Measurements from ENCODE around the gene NAALADL1. TPM values are rescaled to one million over a fixed set of nuclear protein-coding genes. Genes with fewer than 3 reads are reported as not detected.

NAALADL1 gene
- total and polyA plus RNA-seq, 2 of the 4 experiments (the other 2 are of a cell fraction): 3.8 to 5.8 TPM

- H3K4me1 ChIP-seq (ENCODE audit: control insufficient read depth, insufficient read depth, low read length): no peaks in the 10 kb centered on the region
- no peak overlapping the region for H2BK5ac ChIP-seq (ENCODE audit: low read depth, low read length, poor library complexity, severe bottlenecking)
- H3K56ac ChIP-seq (ENCODE audit: extremely low read depth, insufficient read depth, low read length): no peak overlapping the region
- no peaks in the 10 kb centered on the region for H3K9me3 ChIP-seq (ENCODE audit: control insufficient read depth, insufficient read depth, low read length)
- dilution Hi-C loops (cut with HindIII; ENCODE audit: low sequenced_read_pairs, unreplicated experiment): no loop called here
- no peak overlapping the region for H3K9ac ChIP-seq (ENCODE audit: low read depth, low read length)
- no peaks in the 10 kb centered on the region for H3K36me3 ChIP-seq (ENCODE audit: control insufficient read depth, insufficient read depth, low read length)
- H4K8ac ChIP-seq (ENCODE audit: low read depth in 2 of 2, low read length in 2 of 2): no peak overlapping the region
- H3K18ac ChIP-seq (ENCODE audit: low read depth, low read length): no peak overlapping the region
- H2AFZ ChIP-seq (replicated peaks; ENCODE audit: low read length, poor library complexity): no peak overlapping the region
- no peaks in the 10 kb centered on the region for H4K20me1 ChIP-seq (ENCODE audit: insufficient read depth, low read length)
- DNase-seq (no peak), ATAC-seq (ENCODE audit: low read depth) (no peak)
- in situ Hi-C loops (cut with MboI; ENCODE audit: low sequenced_read_pairs): no loop called here
- no peak overlapping the region for H2BK120ac ChIP-seq (ENCODE audit: low read depth, low read length)
- H3K14ac ChIP-seq (replicated peaks; ENCODE audit: low read depth, low read length): no peak overlapping the region
- H3K79me1 ChIP-seq (ENCODE audit: low read depth in 1 of 2, low read length in 2 of 2): no peaks in the 10 kb centered on the region
- peaks cover 8% of the 10 kb centered on the region; the same call in 1 of the 2 replicates for H3K27me3 ChIP-seq (ENCODE audit: control insufficient read depth, insufficient read depth, low read length)
- ChIA-PET CTCF (no interaction called here), POLR2A (ENCODE audit: unreplicated experiment) (no interaction called here)
- H4K5ac ChIP-seq (ENCODE audit: low read depth, low read length): no peak overlapping the region
- no TSS peak for BruUV-seq (replicated peaks)
- H2BK15ac ChIP-seq (ENCODE audit: low read depth, low read length): no peak overlapping the region
- no peak overlapping the region for H2AK9ac ChIP-seq (replicated peaks; ENCODE audit: low read depth, low read length, poor library complexity)
- no peak overlapping the region for H2AK5ac ChIP-seq (ENCODE audit: low read depth, low read length)
- H3K27ac ChIP-seq (ENCODE audit: insufficient read depth, low read length): no peak overlapping the region
- H3K4ac ChIP-seq (ENCODE audit: low read depth, low read length): no peak overlapping the region
- TF ChIP-seq MXI1 (IDR thresholded peaks at IDR 0.05; ENCODE audit: borderline replicate concordance, low read depth, low read length): no peak
- TF ChIP-seq POLR2A (IDR thresholded peaks at IDR 0.05; ENCODE audit: low read depth, low read length): no peak
- H3K4me2 ChIP-seq (ENCODE audit: low read depth, low read length): no peak overlapping the region
- no peak overlapping the region for H3K4me3 ChIP-seq (ENCODE audit: insufficient read depth, low read depth, low read length)
- H3K9me1 ChIP-seq (ENCODE audit: insufficient read depth, low read length): no peaks in the 10 kb centered on the region
- H2BK20ac ChIP-seq (ENCODE audit: low read depth, low read length): no peak overlapping the region
- H3K23ac ChIP-seq (ENCODE audit: low read depth, low read length): no peak overlapping the region
- intact Hi-C loops (cut with micrococcal nuclease): no loop called here
- WGBS, 2 experiments (ENCODE audit: extremely low coverage in 2 of 2, insufficient read length in 1 of 2): 80% methylated on average over 1 of the region's 4 CpGs; no CpG with 5 or more reads in 1 of the 2 experiments
- H4K91ac ChIP-seq (ENCODE audit: insufficient read depth, low read depth, low read length): no peak overlapping the region
Measured at GRCh38 chr11:65066805-65067291, 8.5 kb upstream of the NAALADL1 start.
